Measurements from ENCODE around the gene SLC35B4.

SLC35B4 gene

GRCh38 chr7:134316539-134317344 is at the start of gene SLC35B4:
TSS of gene SLC35B4 (minus strand) at chr7:134316930. CDS start at chr7:134316751, 179 bp downstream.
- DNase-seq = peak; percentile 91

GRCh38 chr7:134366481-134366880 is 49.8 kb upstream of the SLC35B4 start:
- DNase-seq = no peak

- DNase-seq = no peak
Observed at GRCh38 chr7:134365341-134366054, 48.8 kb upstream of the SLC35B4 start.

GRCh38 chr7:134364619-134365037 is 47.9 kb upstream of the SLC35B4 start:
- no peak for DNase-seq

- no peak for DNase-seq
Observed at GRCh38 chr7:134362587-134363483, 46.1 kb upstream of the SLC35B4 start.

GRCh38 chr7:134359787-134360432 is 43.2 kb upstream of the SLC35B4 start:
- no peak for DNase-seq

GRCh38 chr7:134357486-134357885 is 40.8 kb upstream of the SLC35B4 start:
- DNase-seq = no peak

GRCh38 chr7:134356421-134356936 is 39.7 kb upstream of the SLC35B4 start:
- DNase-seq = no peak

GRCh38 chr7:134355927-134356326 is 39.2 kb upstream of the SLC35B4 start:
- DNase-seq = no peak

GRCh38 chr7:134355004-134355525 is 38.3 kb upstream of the SLC35B4 start:
- no peak for DNase-seq

GRCh38 chr7:134353411-134353810 is 36.7 kb upstream of the SLC35B4 start:
- DNase-seq = no peak

GRCh38 chr7:134351424-134351823 is 34.7 kb upstream of the SLC35B4 start:
- no peak for DNase-seq

GRCh38 chr7:134350709-134351108 is 34.0 kb upstream of the SLC35B4 start:
- DNase-seq = no peak

GRCh38 chr7:134347567-134347966 is 30.8 kb upstream of the SLC35B4 start:
- no peak for DNase-seq

- DNase-seq = no peak
Observed at GRCh38 chr7:134343796-134344195, 27.1 kb upstream of the SLC35B4 start.

GRCh38 chr7:134343136-134343535 is 26.4 kb upstream of the SLC35B4 start:
- DNase-seq = no peak

- no peak for DNase-seq
Observed at GRCh38 chr7:134339475-134339874, 22.7 kb upstream of the SLC35B4 start.

- no peak for DNase-seq
Observed at GRCh38 chr7:134337980-134338379, 21.2 kb upstream of the SLC35B4 start.

- no peak for DNase-seq
Observed at GRCh38 chr7:134334408-134334807, 17.7 kb upstream of the SLC35B4 start.

- no peak for DNase-seq
Observed at GRCh38 chr7:134333943-134334342, 17.2 kb upstream of the SLC35B4 start.

- no peak for DNase-seq
Observed at GRCh38 chr7:134332892-134333291, 16.2 kb upstream of the SLC35B4 start.

GRCh38 chr7:134331393-134331792 is 14.7 kb upstream of the SLC35B4 start:
- no peak for DNase-seq

Measured in NCI-H446 treated with DMSO at 0.1 percent for 48 hours (cell line).